Stimulated activated CD4-positive, alpha-beta T cell treated with anti-CD3 and anti-CD28 coated beads, Interleukin-2, amount 100 ng/mL, for 4 hours (primary cell): ENCODE results near the gene FYCO1.

Experiments used
- DNase-seq: peaks from one replicate; pipeline ENCODE4 v3.0.0-alpha.2; 2020; ENCODE audit warnings: low read depth

The FYCO1 gene

DNA sequence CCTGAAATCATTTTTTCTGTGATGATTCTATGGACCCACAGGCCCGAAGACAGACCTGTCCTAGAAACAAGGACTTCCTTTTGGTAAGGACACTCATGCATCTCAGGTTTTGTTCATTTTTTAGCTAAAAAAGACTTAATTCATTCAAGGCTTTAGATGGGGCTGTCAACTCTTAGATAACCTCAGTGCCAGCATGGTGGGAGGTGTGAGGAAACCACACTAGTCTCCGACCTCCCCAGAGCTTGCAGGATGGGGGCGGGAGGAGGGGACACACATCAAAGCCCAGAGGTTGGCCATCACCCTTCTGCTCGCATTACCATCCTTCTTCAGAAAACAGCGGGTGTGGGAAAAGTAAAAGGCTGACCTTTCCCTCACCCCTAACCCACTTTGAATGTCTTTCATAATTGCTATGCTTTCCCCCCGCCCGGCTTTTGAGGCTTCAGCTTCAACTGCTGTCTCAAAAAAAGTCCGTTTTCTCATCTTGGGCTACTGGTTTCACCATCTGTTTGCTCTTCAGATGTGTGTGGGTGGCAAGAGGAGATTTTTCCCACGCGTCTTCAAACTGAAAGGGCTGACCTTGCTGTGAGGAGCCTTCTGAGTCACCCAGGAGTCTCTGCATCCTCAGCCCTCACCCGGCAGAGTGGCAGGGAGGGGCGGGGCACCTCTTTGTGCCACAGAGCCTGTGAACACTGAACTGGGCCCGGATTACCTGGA is 79.9 kb downstream of the FYCO1 start:
- peak; percentile 76 for DNase-seq

DNA sequence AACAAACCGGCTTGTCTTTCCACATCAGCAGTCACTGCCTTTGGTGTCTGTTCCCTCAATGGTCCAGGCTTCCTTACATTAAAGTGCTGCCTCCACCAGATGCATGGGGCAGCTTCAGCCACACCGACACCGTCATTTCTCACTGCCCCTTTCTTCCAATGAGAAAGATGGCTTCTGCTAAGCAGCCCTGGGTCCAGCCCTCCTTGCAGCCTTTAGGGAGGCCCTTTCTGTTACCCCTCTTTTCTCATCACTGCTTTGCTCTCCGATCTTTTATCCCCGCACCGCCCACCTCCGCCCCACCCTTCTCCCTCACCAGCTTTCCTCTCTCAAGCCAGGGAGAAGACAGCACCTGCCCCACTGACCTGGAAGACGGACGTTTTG is 80.6 kb downstream of the FYCO1 start:
- DNase-seq: no peak

DNA sequence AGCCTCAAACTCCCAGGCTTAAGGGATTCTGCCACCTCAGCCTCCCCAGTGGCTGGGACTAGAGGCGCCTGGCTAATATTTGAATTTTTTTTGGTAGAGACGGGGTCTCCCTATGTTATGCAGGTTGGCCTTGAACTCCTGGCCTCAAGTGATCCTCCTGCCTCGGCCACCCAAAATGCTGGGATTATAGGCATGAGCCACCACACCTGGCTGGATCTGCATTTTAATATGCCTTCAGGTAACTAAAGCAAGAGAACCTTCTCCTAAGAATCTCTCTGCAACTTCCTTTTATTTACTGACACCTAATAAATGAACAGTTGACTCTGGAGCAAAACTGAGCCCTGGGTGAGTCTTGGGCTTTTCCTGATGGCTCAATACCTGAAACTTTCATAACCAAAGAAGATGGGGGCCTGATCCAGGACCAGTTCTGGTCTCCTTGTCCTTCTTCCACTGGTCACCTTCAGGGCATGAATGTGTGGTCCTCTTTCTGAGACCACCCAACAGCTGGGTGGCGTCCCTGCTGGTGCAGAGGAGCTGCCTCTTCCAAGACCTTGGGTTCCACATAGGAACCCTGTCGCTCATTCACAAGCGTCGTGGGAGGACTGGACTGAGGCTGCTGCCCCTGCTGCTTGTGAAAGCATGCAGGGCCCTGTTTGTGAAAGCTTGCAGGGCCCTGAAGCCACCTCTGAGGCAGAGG is 81.1 kb downstream of the FYCO1 start:
- DNase-seq: no peak

DNA sequence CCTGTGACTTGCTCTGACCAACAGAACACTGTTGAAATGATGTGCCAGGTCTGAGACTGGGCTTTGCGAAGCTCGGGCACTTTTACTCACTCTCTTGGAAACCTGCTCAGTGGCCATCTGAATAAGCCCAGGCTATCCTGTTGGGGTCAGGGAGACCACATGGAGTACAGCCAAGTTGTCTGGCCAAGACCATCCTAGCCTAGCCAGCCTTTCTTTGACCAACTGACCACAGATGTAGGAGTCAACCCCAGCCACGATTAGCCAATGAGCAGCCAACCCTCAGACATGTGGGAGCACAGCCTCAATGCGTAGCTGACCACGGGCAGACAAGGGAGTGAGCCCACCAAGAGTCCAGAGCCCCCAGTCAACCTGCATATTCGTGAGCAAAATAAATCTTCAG is 83.2 kb downstream of the FYCO1 start:
- DNase-seq: no peak

DNA sequence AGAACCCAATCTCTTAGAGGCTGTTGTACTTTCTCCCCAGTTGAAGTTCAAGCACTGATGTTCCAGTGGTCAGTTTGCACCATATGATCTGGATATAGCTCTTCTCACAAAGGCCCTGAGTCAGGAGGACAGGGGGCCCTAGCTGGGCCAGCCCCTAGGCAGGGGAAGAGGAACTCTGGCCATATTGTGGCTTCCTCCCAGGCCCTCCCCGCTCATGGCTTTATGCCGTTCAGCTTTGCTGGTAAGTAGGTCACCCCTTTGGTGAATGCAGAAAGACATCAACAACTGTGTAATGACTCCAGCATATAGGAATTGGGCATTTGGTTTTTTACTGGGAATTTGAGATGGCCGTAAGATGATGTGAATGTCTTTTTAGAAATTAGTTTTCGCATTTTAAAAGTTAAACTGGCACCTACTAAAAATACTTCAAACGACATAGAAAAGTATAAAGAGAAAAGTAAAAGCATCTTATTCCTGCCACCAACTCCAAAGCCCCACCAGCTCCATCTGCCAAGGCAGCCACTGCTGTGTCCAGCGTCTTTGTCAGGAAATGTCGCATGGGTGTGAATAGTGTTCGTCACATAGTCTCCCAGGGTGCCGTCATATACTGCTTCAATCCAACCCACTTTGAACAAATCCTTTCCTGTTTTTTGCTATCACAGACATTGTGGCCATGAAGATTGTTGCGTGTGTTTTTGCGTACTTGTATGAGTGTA is 84.0 kb downstream of the FYCO1 start:
- DNase-seq: no peak

DNA sequence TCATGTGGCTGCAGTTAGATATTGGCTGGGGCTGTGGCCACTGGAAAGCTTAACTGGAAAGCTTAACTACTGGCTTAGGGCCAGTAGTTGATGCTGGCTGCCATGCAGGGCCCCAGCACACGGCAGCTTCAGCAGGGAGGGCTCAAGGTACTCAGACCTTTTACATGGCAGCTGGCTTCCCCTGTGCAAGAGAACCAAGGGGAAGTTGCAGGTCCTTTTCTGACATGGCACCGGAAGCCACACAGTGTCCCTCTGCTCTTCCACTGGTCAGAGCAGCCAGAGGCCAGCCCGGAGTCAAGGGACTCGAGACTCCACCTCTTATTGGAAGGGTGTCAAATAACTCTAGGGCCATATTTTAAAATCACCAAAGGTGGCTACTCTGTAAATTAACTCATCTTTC is 84.7 kb downstream of the FYCO1 start:
- DNase-seq: no peak

DNA sequence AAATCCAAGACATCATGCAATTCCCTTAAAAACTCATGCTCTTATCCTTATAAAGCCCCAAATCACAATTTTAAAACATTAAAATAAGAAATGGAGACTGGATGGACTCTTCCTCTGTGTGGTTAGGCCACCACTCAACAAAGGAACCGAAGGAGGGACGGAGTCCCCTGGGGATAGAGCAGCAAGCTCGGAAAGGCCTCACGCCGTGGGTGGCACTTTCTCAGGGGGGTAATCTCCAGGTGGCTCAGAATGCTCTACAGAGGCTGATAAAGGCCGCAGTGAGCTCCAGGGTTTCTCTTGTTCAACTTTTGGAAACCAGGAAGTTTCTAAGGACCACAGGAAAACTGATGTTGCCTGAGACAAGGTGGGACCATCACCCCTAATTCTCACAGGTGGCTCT is 86.1 kb downstream of the FYCO1 start:
- DNase-seq: no peak

DNA sequence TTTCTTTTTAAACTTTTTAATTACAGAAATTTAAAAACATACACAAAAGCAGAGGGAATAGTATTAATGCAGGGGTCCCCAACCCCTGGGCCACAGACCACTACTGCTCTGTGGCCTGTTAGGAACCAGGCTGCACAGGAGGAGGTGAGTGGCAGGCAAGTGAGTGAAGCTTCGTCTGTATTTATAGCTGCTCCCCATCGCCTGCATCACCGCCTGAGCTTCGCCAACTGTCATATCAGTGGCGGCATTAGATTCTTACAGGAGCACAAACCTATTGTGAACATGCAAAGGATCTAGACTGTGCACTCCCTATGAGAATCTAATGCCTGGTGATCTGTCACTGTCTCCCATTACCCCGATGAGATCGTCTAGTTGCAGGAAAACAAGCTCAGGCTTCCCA is 86.9 kb downstream of the FYCO1 start:
- DNase-seq: no peak

DNA sequence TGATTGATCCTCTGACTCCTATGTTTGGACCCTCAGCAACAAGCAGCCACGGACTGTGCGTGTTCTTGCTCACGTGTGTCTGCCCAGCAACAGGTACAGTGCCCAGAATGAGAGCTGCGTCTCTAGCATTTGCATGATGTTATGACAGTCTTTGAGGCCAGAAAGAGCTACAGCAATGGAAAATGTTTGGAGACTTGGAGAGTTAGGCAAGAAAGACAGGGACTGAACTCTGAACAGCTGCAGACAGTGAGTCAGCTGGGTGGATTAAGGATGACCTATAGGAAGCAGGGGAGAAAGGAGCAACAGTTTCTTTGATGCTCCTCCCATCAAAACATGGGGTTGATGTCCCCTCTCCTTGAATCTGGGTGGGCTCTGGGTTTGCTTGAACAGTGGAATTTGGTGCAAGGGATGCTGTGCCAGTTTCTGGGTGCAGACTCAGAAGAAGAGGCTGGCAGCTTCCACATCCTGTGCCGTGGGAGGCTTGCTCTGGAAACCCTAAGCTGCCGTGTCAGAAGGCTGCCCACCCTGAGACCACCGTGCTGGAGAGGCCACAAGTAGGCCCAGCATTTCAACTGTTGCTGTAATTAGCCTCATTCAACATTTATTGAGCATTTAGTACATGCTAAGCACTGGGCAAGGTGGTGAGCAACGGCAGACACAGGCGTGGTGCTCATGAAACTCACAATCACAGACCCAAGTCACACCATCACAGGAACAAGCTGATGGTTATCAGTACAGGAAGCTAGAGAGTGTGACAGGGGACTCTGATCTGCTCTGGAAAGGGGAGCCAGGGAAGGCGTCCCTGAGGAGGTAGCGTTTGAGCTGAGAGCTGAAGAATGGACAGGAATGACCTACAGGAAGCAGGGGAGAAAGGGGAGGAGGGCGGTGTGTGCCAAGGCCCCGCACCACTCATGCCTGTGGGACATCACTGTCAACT is 87.6 kb downstream of the FYCO1 start:
- DNase-seq: no peak

DNA sequence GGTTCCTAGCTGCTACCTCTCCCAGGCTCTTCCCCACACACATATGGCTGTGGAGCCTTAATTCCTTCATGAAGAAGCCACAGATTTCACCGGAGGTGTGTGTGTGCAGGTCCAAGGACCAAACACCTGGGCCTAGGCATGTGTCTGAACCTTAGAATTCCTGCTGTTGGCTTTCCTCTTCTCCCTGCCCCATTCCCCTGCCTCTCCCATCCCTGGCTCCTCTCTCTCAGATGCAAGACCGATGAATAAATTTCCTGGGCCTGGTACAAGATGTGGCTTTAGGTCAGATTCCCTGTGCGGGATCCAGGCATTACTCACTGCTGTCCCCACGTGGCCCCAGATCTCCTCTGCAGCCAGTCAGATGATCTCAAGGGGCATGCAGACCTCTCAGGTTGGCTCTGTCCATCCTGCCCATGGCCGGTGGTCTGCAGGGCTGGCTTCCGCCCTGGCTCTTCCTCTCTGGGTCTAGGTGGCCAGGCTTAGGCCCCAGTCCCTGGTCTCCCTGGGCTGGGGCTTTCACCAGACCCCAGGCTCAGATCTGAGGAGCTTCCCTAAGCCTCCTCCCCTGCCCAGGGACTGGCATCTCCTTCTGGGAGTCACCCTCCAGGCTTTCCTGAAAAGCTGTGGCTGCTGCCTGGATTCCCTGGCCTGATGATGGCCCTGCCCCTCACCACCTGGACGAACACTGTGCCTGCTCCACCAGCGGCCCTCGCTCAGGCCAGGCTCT is 88.8 kb downstream of the FYCO1 start:
- DNase-seq: no peak

DNA sequence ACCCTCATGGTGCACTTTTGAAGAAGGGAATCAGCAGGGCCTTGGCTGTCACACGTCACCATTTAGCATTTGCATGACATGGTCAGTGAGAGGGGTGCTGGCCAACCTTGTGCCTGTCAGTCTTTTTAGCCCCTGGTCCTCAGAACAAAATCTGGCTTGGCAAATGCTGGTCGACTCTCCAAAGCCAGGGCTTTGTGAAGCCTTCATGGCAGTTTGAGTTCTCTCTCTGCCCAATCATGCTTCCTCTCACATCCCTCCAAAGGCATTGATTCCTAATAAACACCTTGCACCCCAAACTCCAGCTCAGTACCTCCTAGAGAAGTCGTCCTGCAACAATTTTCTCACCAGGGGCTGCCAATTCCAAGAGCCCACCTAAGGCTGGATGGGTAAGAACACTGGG is 89.9 kb downstream of the FYCO1 start:
- DNase-seq: no peak

DNA sequence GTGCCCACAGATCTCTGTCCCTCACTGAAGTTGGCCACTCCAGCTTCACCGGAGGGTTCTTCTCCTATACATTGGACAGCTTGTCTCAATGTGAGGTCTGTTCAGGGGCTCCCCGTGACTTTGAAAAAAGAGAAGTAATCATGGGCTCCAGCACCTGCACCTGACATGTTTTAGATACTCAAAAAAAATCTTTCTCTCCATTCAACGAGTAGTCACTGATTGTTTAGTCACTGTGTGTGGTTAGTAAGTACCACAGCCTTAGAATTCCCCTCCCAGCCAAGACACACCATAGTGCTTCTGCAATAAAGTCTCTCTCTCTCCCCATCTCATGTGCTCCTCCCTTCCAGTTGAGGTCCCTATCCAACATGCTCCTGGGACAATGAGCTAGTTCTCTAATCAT is 90.7 kb downstream of the FYCO1 start:
- DNase-seq: no peak

DNA sequence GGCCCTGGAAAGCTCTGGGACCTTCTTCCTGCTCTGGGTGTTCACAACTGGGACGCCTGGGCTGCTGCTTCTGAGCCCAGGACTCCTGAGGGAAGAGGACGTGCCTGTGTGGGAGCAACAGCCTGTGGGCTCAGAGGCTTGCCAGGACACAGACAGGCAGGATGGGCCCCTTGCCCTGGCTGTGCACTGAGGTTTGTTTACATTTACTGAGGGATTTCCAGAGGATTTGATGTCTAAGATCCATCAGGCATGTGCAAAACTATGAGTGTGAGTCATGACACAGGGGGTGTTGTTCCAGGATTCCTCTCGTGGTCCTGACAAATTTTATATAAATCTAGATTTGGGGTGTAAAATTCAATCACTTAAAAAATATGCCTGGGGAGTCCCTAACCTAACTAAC is 98.7 kb downstream of the FYCO1 start:
- DNase-seq: no peak

DNA sequence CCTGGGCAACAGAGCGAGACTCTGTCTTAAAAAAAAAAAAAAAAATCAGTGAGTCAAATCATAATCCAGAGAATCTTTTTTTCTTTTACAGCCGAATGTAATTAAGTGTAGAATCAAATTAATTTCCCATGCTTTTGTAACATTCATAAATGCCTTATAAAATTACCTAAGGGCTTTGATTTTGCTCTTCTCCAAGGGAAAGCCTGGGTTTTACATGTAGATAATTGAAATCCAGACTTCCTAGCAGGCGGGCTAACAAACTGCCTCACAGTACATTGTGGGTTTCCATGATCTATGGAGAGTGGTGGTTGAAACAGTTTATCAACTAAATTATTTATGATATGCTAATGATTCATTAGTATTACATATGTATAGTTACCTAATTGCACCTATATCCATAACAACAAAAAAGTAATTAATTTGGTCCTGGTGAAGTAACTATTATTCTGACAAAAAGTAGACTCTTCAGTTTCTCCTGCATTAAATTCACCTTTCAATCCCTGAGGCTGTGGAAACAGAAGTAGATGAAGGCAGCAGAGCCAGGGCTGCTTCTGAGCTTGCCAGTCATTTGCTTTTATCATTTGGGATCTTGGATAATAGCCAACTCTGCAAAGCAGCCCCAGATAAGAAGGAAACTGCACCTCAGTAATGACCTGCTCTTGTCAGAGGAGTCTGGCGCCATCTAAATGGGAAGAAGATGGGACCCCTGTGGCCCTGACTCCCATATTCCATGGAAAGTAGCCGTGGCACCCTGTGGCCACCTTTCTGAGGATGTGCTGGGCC is 99.7 kb downstream of the FYCO1 start:
- no peak for DNase-seq

DNA sequence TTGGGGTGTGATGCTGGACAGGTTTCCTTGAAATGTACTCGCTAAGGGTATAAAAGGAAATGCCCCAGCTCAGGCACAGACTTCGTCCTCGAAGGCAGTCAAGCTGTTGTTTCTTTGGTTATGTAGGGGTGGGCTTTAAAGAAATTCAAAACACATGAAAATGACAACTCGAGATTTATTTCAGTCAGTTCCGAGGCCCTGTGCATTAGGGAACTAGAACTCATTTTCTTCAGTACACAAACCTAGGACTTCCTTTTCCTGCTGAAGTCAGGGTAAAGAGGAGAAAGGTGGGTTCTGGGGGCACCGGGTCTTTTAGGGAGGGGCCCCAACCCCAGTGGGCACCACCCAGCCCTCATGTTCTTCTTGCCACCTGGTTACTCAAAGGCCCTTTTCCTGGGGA is 101.6 kb downstream of the FYCO1 start:
- no peak for DNase-seq

DNA sequence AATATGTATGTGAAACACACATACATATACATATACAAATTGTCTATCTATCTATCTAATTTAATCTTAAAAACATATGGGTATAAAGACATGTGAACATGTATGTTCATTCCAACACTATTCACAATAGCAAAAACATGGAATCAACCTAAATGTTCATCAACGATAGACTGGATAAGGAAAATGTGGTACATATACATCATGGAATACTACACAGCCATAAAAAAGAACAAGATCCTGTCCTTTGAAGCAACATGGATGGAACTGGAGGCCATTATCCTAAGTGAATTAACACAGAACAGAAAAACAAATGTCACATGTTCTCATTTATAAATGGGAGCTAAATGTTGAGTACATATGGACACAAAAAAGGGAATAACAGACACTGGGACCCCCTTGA is 103.5 kb downstream of the FYCO1 start:
- DNase-seq: no peak

DNA sequence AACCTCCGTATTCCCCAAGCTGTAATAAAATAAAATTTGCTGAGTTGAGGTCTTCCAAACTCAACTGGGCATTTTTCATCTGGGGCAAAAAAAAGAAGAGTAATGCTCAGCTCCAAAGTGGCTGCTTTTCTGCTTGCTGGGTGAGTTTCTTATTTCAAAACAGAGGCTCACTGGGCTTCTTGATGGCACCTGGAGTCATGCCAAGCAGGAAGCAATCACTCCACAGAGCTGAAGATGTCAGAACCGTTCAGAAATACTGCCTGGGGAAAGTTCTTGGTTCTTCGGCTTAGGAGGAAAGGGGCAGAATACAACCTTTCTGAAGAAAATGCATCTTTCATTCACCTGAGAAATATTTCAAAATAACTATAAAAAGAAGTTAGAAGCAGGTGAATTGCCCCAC is 105.2 kb downstream of the FYCO1 start:
- DNase-seq: no peak

DNA sequence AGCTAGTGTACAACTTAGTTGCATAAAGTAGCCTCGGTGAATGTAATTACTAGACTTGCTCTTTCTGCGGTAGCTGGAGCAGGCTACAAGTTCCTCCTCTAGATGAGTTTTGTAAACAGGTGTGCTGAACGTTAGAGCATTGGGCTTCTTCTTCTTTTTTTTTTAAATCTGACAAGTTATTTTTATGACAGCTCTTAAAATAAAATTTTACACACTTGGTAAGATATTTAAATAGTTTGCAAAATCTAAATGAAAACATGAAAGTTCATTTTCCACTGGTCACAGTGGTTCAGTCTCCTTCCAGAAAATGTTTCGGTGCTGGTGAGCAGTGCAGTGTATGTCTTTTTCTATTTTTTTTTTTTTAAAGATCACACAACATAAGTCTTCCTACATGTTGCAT is 106.3 kb downstream of the FYCO1 start:
- no peak for DNase-seq

DNA sequence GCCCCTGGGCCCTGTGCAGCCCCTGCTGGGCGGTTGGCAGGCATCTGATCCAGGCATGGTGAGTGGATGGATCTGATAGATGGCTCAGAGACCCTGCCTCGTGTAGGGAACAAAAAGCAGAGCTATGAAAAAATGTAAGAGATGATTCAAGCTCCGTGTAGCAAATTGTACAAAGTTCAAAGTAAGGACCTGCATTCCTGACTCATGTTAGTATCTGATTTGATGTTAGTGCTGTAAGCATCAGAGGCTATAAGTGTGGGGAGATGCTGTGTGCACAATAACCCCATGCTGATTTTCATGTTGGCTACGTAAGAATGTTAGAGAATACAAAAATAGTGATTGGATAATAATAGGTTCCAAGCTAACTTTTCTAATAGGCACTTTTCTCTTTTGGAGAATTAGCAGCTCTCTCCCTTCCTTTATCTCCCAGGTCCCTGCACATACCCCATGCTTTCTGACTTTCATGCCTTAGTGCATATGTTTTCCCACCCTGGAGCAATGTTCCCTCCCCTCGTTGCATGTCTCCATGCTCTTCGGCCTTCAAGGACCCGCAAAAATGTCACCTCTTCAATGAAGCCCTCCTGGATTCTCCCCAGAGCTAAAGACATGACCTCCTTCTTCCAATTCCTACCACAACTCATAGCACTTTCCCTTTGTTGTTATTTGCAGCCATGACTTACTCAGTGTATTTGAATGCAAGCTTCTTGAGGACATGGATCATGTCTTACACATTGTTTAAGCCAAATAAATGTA is 107.7 kb downstream of the FYCO1 start:
- DNase-seq: no peak

DNA sequence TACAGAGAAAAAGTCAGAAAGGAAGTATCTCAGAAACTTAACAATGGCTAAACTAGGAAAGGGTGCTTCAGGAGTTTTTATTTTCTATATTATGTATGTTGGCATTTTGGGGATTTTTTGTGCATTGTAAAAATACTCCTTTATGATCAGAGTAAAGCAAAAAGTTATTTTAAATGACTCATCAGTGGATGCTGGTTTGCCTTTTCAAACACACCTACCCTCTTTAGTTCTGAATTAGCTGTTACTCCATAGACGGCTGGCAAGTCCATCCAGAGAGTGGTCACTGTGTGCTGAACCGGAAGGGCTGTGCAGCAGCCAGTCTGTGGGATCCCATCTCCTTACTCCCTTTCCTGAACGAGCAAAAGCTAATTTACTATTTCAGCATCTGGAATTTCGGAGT is 108.3 kb downstream of the FYCO1 start:
- DNase-seq: no peak
